ENCODE measurements around the gene MYH14. TPM values are rescaled to one million over a fixed set of nuclear protein-coding genes. Genes with fewer than 3 reads are reported as not detected.
"Not testable (repeated sequence)": the region's sequence is repeated elsewhere in the genome, so short reads cannot be mapped to it uniquely, and the experiment has no call there.

MYH14 gene
- total and polyA plus RNA-seq, 9 of the 15 experiments (the other 6 are each of a cell fraction or from before 2014, with no cell fraction given): 0.04 to 0.86 (median 0.19) TPM; not detected in 2

GRCh38 chr19:50353487-50353880 is 150.1 kb downstream of the MYH14 start:
- ATAC-seq; intact Hi-C loops (cut with micrococcal nuclease); FAIRE-seq; H2AFZ ChIP-seq (ENCODE audit: low read depth, low read length); H3K27ac ChIP-seq (ENCODE audit: extremely low read depth, low read depth, low read length); H3K9me3 ChIP-seq (replicated peaks; ENCODE audit: control insufficient read depth, insufficient read depth, low read depth, low read length); H3K36me3 ChIP-seq (ENCODE audit: control insufficient read depth, insufficient read depth, low read length); H3K27me3 ChIP-seq (ENCODE audit: control insufficient read depth in 2 of 2, insufficient read depth in 2 of 2, low read length in 2 of 2); CTCF ChIA-PET (ENCODE audit: low intra/inter-chr PET ratio); H3K9ac ChIP-seq (ENCODE audit: insufficient read depth in 1 of 2, low read depth in 2 of 2, low read length in 2 of 2); H3K9me1 ChIP-seq (ENCODE audit: control insufficient read depth, insufficient read depth, low read length); BruUV-seq (replicated peaks); H3K4me3 ChIP-seq; H3K79me2 ChIP-seq (ENCODE audit: control insufficient read depth, insufficient read depth, low read length); DNase-seq (ENCODE audit: extremely low read depth in 1 of 4, low spot score in 3 of 4); H3K4me2 ChIP-seq (ENCODE audit: insufficient read depth, low read length); H4K20me1 ChIP-seq (replicated peaks; ENCODE audit: control insufficient read depth, insufficient read depth, low read length): not testable (repeated sequence)
- WGBS (ENCODE audit: insufficient coverage, low coverage, missing lambda C conversion rate): 56% methylated on average over 7 of the region's 7 CpGs
- POLR2A ChIA-PET: interaction anchor here (1.5 kb wide), 1 partner anchor 10 kb away, joined by 6 read pairs; no protein-coding TSS in a partner anchor
- peak; percentile 41; the same call in 1 of the 2 replicates for TF ChIP-seq CBFA2T3 (IDR thresholded peaks at IDR 0.05)
- peaks cover 8 to 25% of the 10 kb centered on the region in 2 experiments; a peak in 4 of 5 replicates for H3K4me1 ChIP-seq (replicated peaks in 1 of 2; ENCODE audit: control insufficient read depth in 2 of 2, insufficient read depth in 2 of 2, low read length in 2 of 2)
- in situ Hi-C loops (cut with MboI): loop anchor here (10.0 kb wide), 1 partner anchor 431 kb away; no protein-coding TSS in a partner anchor

GRCh38 chr19:50356691-50357177 is 153.3 kb downstream of the MYH14 start:
- DNase-seq (ENCODE audit: extremely low read depth in 1 of 4, low spot score in 3 of 4) (no peak), ATAC-seq (no peak), FAIRE-seq (no peak)
- no peaks in the 10 kb centered on the region for H3K9me3 ChIP-seq (replicated peaks; ENCODE audit: control insufficient read depth, insufficient read depth, low read depth, low read length)
- CTCF ChIA-PET (ENCODE audit: low intra/inter-chr PET ratio): interaction anchor here (0.5 to 2.5 kb wide), 5 partner anchors 57 to 348 kb away, joined by 3 to 14 read pairs (median 9); no protein-coding TSS in a partner anchor
- H2AFZ ChIP-seq (ENCODE audit: low read depth, low read length): peak overlapping the region; percentile 94; the same call in 1 of the 2 replicates
- H3K4me1 ChIP-seq (replicated peaks in 1 of 2; ENCODE audit: control insufficient read depth in 2 of 2, insufficient read depth in 2 of 2, low read length in 2 of 2): peaks cover 29 to 33% of the 10 kb centered on the region in 2 experiments
- no peaks in the 10 kb centered on the region for H4K20me1 ChIP-seq (replicated peaks; ENCODE audit: control insufficient read depth, insufficient read depth, low read length)
- TF ChIP-seq ZNF740 (CRISPR knock-in tag; IDR thresholded peaks at IDR 0.05): no peak
- no peak for TF ChIP-seq ZNF740 (tag; IDR thresholded peaks at IDR 0.05)
- no peak for TF ChIP-seq THRAP3 (IDR thresholded peaks at IDR 0.05; ENCODE audit: borderline replicate concordance)
- no peak for TF ChIP-seq MED1 (CRISPR knock-in tag; IDR thresholded peaks at IDR 0.05; ENCODE audit: borderline replicate concordance)
- no peak for TF ChIP-seq GABPB2 (CRISPR knock-in tag; conservative IDR thresholded peaks at IDR 0.05)
- no peak for TF ChIP-seq RAD51 (IDR thresholded peaks at IDR 0.05; ENCODE audit: borderline replicate concordance, low read depth)
- TF ChIP-seq XRCC5 (IDR thresholded peaks at IDR 0.05; ENCODE audit: low read depth, low read length): no peak
- TF ChIP-seq GATAD2A (IDR thresholded peaks at IDR 0.05): no peak
- TF ChIP-seq NFE2L1 (tag; IDR thresholded peaks at IDR 0.05; ENCODE audit: borderline replicate concordance, low read depth): no peak
- TF ChIP-seq ZBTB2 (IDR thresholded peaks at IDR 0.05): no peak
- H3K9me1 ChIP-seq (ENCODE audit: control insufficient read depth, insufficient read depth, low read length): peaks cover 5% of the 10 kb centered on the region
- POLR2A ChIA-PET: interaction anchor here (0.7 to 2.3 kb wide), 9 partner anchors 19 to 152 kb away, joined by 3 to 11 read pairs (median 4); partner anchors contain the start of genes KCNC3 and NR1H2
- no peak overlapping the region for H3K9ac ChIP-seq (ENCODE audit: insufficient read depth in 1 of 2, low read depth in 2 of 2, low read length in 2 of 2)
- intact Hi-C loops (cut with micrococcal nuclease) (loop anchor here (1.0 kb wide), 1 partner anchor 105 kb away; no protein-coding TSS in a partner anchor), in situ Hi-C loops (cut with MboI) (loop anchor here (10.0 kb wide), 1 partner anchor 428 kb away; no protein-coding TSS in a partner anchor)
- H3K79me2 ChIP-seq (ENCODE audit: control insufficient read depth, insufficient read depth, low read length): peaks cover 28% of the 10 kb centered on the region
- 20% methylated on average over 13 of the region's 13 CpGs for WGBS (ENCODE audit: insufficient coverage, low coverage, missing lambda C conversion rate)
- BruUV-seq (replicated peaks): no TSS peak
- no peak overlapping the region; the same call in 1 of the 2 replicates for H3K4me2 ChIP-seq (ENCODE audit: insufficient read depth, low read length)
- H3K36me3 ChIP-seq (ENCODE audit: control insufficient read depth, insufficient read depth, low read length): no peaks in the 10 kb centered on the region; the same call in 2 of the 3 replicates
- no peak overlapping the region for H3K27ac ChIP-seq (ENCODE audit: extremely low read depth, low read depth, low read length)
- no peaks in the 10 kb centered on the region for H3K27me3 ChIP-seq (ENCODE audit: control insufficient read depth in 2 of 2, insufficient read depth in 2 of 2, low read length in 2 of 2)
- no peak overlapping the region for H3K4me3 ChIP-seq

Data from K562 (cell line).